NB4 (cell line): Measurements from ENCODE around the gene SEMA5A.

Experiments
- DNase-seq: peaks from one replicate; pipeline ENCODE4 v3.0.0; 2010; ENCODE audit warnings: low read depth
- H3K4me3 ChIP-seq: one replicate; pipeline ENCODE4 v1.5.1; 2011; ENCODE audit warnings: mild to moderate bottlenecking, low read depth, low read length, moderate library complexity
- CTCF ChIP-seq: IDR thresholded peaks from one replicate; pipeline ENCODE4 v1.5.1; 2012; ENCODE audit warnings: low read depth, low read length
- MAX ChIP-seq: IDR thresholded peaks from 2 replicates; pipeline ENCODE4 v1.6.1; 2011; ENCODE audit warnings: low read depth, low read length
- MYC ChIP-seq: IDR thresholded peaks from 2 replicates; pipeline ENCODE4 v1.6.1; 2011; ENCODE audit warnings: low read depth, low read length
- POLR2A ChIP-seq: IDR thresholded peaks from 2 replicates; pipeline ENCODE4 v1.6.1; 2011; ENCODE audit warnings: mild to moderate bottlenecking; ENCODE audit not compliant: insufficient read length; ENCODE audit errors: extremely low read depth

SEMA5A gene

GRCh38 chr5:9249231-9249630 is 296.6 kb downstream of the SEMA5A start:
- no peak for TF ChIP-seq MAX
- TF ChIP-seq MYC, result no peak
- no peak for TF ChIP-seq CTCF
- no peak for TF ChIP-seq POLR2A
- DNase-seq, result no peak
- no peak overlapping the region for H3K4me3 ChIP-seq

DNA sequence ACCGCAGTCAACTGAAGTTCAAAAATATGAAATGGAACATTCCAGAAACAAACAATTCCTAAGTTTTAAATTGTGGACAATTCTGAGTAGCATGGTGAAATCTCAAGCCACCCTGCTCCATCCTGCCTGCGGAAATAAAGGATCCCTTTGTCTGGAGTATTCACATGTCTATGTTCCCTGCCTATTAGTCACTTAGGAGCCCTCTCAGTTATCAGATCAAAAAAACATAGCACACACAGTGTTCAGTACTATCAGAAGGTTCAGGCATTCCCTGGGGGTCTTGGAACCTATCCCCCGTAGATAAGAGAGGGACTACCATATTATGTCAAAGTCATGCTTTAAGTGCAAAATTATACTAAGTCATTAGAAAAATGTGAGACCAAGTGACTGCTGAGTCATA is 300.8 kb downstream of the SEMA5A start:
- TF ChIP-seq POLR2A, result no peak
- TF ChIP-seq MYC, result no peak
- TF ChIP-seq MAX, result no peak
- TF ChIP-seq CTCF, result no peak
- no peak overlapping the region for H3K4me3 ChIP-seq
- no peak for DNase-seq

- DNase-seq, result no peak
- no peak overlapping the region for H3K4me3 ChIP-seq
- TF ChIP-seq MAX, result no peak; the same call in 1 of the 2 replicates
- no peak for TF ChIP-seq MYC
- no peak for TF ChIP-seq POLR2A
- no peak for TF ChIP-seq CTCF
Measured at GRCh38 chr5:9244417-9244816, 301.5 kb downstream of the SEMA5A start.

GRCh38 chr5:9241479-9242305 is 304.2 kb downstream of the SEMA5A start:
- no peak overlapping the region for H3K4me3 ChIP-seq
- no peak for TF ChIP-seq MAX
- TF ChIP-seq POLR2A, result no peak
- DNase-seq, result no peak

GRCh38 chr5:9240431-9240830 is 305.4 kb downstream of the SEMA5A start:
- H3K4me3 ChIP-seq, result no peak overlapping the region
- TF ChIP-seq POLR2A (no peak), MYC (no peak), MAX (no peak), CTCF (no peak)
- DNase-seq, result no peak

DNA sequence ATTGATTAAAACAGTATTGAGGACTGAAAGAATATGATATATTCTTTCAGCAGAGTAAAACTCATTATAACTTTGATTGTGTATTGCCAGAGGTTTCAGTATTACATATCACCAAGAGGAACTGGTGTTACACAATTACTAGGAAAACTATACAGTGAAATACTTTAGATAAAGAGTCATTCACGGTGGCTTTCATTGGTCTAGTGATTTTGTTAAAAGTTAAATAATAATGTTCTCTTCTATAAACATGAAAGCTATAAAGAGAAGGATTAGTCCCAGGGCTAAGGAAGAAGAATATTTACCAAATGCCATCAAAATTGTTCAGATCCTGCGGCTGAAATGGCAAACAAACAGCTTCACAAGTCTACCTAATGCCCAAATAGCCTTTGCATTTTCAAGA is 306.2 kb downstream of the SEMA5A start:
- H3K4me3 ChIP-seq, result no peak overlapping the region
- no peak for TF ChIP-seq CTCF
- TF ChIP-seq POLR2A, result no peak
- no peak for TF ChIP-seq MAX
- no peak for TF ChIP-seq MYC
- no peak for DNase-seq
